ENCODE data around the gene MCC.

The MCC gene

DNA sequence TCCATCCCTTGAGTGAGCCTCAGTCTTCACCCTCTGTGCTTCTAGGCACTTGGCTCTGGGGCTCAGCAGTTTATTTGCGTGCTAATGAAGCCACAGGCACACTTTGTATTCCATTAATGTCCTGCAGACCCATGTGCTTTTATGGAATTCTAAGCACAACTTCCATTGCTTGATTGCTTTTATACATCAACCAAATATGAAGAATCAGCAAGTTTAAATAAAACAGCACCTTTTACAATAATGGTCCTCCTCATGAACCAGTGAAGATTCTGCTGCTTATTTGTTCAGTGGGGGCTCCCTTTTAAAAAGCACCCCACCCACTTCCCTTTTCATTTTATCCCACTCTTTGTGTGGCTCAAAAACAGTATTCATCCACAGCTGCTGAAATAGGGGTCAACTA, 451.4 kb downstream of the MCC start:
- TF ChIP-seq CTCF (IDR thresholded peaks at IDR 0.05; ENCODE audit: extremely low read depth, missing control alignments), result no peak
- DNase-seq (ENCODE audit: low spot score), result no peak

DNA sequence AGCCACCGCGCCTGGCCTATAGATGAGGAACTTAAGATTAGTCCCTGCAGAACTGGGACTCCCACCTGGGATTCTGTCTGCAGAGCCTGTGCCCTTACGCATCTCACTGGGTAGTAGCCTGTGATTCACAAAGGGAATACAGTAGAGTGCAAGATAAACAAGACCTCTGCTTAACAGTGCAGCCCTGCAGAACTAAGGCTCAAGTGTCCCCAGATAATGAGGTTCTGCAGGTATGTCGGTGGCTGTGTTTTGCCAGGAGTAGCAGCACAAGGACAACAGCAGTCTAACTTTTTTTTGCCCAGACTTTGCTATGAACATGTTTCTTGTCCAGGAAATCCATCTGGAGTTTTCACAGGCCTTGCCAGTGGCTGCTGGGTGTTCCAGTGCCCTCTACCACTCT, 451.9 kb downstream of the MCC start:
- no peak for TF ChIP-seq CTCF (IDR thresholded peaks at IDR 0.05; ENCODE audit: extremely low read depth, missing control alignments)
- no peak for DNase-seq (ENCODE audit: low spot score)

DNA sequence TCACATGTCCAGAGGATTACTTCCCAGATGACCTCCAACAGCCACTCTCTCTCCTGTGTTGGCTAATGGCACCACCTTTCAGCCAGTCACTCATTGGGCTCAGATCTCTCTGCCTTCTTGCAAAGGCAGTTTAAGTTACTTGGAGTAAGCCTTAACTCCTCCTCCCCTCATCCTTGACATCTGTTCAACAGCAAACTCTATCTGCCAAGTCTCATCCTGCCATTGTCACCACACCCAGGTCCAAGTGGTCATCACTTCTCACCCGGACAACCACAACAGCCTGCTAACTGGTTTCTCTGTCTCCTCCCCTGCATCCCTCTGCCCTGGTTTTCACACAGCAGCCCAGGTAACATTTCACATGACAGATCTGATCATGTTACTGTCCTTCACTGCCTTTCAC, 453.2 kb downstream of the MCC start:
- TF ChIP-seq CTCF (IDR thresholded peaks at IDR 0.05; ENCODE audit: extremely low read depth, missing control alignments), result no peak
- no peak for DNase-seq (ENCODE audit: low spot score)

DNA sequence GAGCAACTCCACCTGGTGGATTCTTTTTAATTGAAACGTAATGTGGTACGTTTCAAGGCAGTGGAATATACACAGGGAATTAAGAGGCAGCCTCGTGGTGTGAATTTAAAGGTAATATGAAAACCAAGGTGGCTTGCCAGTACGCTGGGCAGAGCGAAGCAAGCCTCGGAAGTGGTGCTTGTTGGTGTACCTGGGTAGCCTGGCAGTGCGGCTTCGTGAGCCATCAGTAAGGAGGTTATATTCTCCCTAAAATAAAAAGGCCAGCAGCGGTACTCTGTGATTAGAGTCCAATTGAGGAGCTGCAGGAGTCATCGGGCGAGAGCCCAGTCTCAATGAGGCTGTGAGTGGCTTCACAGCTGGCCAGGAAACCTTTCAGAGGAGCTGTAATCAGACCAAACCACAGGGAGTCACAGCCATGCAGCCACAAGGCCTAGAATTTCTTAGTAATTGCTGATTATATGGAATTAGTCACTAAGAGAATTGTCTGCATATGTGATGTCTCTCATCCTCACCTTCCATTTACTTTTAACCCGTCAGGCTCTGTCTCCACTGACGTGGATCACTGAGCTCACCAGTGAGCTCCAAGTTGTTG, 454.0 kb downstream of the MCC start:
- TF ChIP-seq CTCF (IDR thresholded peaks at IDR 0.05; ENCODE audit: extremely low read depth, missing control alignments), result no peak
- no peak for DNase-seq (ENCODE audit: low spot score)

GRCh38 chr5:113031557-113031956, 456.7 kb downstream of the MCC start:
- DNase-seq (ENCODE audit: low spot score), result no peak
- no peak for TF ChIP-seq CTCF (IDR thresholded peaks at IDR 0.05; ENCODE audit: extremely low read depth, missing control alignments)

DNA sequence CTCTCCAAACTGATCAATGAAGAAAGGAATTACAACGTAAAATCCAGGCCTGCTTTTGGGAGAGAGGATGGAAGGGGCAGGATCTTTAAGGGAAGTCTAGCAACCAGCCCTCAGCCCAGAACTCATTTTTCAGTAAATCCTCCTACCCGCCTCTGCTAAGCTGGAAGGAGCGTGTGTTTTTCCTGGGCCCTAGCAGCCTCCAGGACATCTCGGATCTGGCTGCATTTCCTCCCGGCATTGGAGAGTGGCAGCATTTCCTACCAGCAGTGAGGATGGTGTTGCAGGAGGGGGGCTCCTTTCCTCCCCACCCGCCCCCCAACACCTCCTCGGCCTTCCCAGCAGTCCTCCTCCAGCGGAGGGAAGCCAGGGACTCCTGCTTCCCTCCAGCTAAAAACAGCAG, 457.1 kb downstream of the MCC start:
- DNase-seq (ENCODE audit: low spot score), result no peak
- no peak for TF ChIP-seq CTCF (IDR thresholded peaks at IDR 0.05; ENCODE audit: extremely low read depth, missing control alignments)

- DNase-seq (ENCODE audit: low spot score), result no peak
Measured at GRCh38 chr5:113029614-113030013, 458.6 kb downstream of the MCC start.

More at GRCh38 chr5:113029614-113030013, 458.6 kb downstream of the MCC start:
- TF ChIP-seq CTCF (IDR thresholded peaks at IDR 0.05; ENCODE audit: extremely low read depth, missing control alignments), result no peak

All from GM20000 (cell line).